Chondrocyte (in vitro differentiated cells): ENCODE results near the gene MIPOL1. TPM values are rescaled to one million over a fixed set of nuclear protein-coding genes. Genes with fewer than 3 reads are reported as not detected.
A peak's percentile ranks its signal among the peaks of the same experiment; 100 is the strongest.

Experiments
- DNase-seq: peaks from one replicate; pipeline ENCODE4 v3.0.0; 2021; ENCODE audit warnings: mixed read lengths, low spot score
- H3K27ac Mint-ChIP-seq: one replicate; pipeline ENCODE4 v1.8.0; 2021; ENCODE audit warnings: mild to moderate bottlenecking, moderate library complexity, mixed read lengths; ENCODE audit not compliant: unreplicated experiment
- H3K27me3 Mint-ChIP-seq: 2 replicates; pipeline ENCODE4 v1.8.0; 2021; ENCODE audit warnings: low read depth, mixed read lengths
- H3K36me3 Mint-ChIP-seq: 2 replicates; pipeline ENCODE4 v1.8.0; 2021; ENCODE audit warnings: low read depth, mixed read lengths
- H3K4me1 Mint-ChIP-seq: 2 replicates; pipeline ENCODE4 v1.8.0; 2021; ENCODE audit warnings: low read depth, mild to moderate bottlenecking, mixed read lengths
- H3K4me3 Mint-ChIP-seq: one replicate; pipeline ENCODE4 v1.8.0; 2021; ENCODE audit warnings: mild to moderate bottlenecking, moderate library complexity, mixed read lengths; ENCODE audit not compliant: unreplicated experiment
- H3K9me3 Mint-ChIP-seq: 2 replicates; pipeline ENCODE4 v1.8.0; 2021; ENCODE audit warnings: low read depth, mixed read lengths
- total RNA-seq: library from RNA; stranded (reverse); gene quantifications from 3 replicates; pipeline ENCODE4 v1.2.1, GENCODE V29; 2021
- TF ChIP-seq, protein P1 (sequence below): fragments of 200-600 bp; sonication (generic); IDR thresholded peaks from 2 replicates; pipeline ENCODE4 v1.5.0; 2021; ENCODE audit warnings: antibody characterized with exemption, mild to moderate bottlenecking, moderate library complexity

MIPOL1 gene
- total RNA-seq, 1 donor from 2014 or later, result 9.8 TPM

DNA sequence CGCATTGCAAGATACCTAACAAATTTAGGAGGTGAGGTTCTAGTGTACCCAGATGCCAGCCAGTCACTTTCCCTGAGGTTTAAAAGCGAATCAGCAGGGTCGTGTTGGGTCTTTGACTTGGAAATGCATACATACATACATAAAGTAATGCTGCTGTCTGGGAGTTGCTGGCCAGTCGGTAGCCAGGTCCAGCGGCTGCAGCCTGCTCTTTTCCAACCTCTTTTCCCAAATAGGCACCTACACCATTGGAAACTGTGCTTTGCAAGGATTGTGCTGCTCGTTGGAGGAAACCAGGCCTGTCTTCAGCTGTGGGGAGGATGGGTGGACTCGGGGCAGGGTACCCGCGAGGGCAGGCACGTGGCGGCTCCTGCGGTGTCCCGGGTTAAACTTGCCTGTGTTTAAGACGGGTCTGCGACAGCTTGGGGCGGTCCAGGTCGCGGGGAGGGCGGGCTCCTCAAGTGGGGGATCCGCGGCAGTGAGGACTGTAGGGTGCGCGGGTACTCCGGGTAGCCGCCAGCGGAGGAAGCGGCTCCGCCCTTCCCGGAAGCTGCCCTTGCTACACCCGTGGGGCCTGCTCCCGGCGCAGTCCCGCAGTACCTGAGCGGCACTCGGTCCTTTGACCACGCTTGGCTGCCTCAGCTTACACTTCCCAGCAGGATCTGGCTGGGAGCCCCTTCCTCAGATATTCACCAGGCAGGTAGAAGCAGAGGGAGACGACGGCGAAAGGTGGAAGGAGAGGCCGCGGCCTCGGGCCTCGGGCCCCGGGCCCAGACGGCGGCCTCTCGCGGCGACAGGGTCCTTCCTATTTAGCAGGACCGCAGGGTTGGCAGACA is 400.4 kb downstream of the MIPOL1 start:
- H3K27me3 Mint-ChIP-seq, result peaks cover 82% of the 10 kb centered on the region
- H3K4me3 Mint-ChIP-seq, result peak overlapping the region; percentile 40
- H3K9me3 Mint-ChIP-seq, result no peaks in the 10 kb centered on the region
- no peak overlapping the region for H3K27ac Mint-ChIP-seq
- TF ChIP-seq, protein P1, sequence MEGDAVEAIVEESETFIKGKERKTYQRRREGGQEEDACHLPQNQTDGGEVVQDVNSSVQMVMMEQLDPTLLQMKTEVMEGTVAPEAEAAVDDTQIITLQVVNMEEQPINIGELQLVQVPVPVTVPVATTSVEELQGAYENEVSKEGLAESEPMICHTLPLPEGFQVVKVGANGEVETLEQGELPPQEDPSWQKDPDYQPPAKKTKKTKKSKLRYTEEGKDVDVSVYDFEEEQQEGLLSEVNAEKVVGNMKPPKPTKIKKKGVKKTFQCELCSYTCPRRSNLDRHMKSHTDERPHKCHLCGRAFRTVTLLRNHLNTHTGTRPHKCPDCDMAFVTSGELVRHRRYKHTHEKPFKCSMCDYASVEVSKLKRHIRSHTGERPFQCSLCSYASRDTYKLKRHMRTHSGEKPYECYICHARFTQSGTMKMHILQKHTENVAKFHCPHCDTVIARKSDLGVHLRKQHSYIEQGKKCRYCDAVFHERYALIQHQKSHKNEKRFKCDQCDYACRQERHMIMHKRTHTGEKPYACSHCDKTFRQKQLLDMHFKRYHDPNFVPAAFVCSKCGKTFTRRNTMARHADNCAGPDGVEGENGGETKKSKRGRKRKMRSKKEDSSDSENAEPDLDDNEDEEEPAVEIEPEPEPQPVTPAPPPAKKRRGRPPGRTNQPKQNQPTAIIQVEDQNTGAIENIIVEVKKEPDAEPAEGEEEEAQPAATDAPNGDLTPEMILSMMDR, result peak; percentile 36
- peaks cover 32% of the 10 kb centered on the region for H3K4me1 Mint-ChIP-seq
- no peak for DNase-seq
- H3K36me3 Mint-ChIP-seq, result no peaks in the 10 kb centered on the region

DNA sequence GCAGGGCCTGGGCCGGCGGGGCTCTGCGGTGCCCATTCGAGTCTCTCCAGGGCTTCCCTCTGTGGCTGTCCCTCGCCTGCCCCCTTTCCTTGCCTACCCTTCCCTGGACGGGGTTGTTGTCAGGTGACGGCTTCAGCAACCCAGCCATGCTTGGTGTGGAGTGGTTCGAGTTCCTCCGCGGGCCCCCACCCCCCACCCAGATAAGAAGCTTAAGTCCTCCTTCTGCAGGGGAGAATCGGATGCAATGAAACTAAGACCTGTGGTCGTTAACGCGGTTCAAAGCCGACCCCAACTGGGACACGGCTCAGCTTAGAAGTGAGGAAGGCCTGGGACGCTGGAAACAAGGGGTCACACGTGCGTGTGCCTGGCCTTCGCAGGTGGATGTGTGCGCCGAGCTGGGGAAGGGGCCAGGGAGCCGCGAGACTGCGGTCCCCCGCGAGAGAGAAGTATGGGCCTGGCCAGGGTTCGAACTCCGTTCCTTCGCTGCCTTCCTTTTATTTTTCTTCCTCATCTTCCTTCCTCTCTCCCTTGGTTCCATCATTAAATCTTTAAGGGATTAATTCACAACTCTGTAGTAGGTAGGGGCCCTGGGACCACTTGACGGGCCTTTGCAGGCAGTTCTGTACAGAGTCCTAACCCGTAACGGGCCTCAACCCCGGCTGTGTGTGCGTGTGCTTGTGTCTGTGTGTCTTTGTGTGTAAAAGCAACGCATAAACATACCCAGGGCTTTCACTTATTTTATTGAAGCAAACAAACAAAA is 401.2 kb downstream of the MIPOL1 start:
- Mint-ChIP-seq H3K27ac (no peak overlapping the region), H3K27me3 (peaks cover 83% of the 10 kb centered on the region), H3K4me3 (peak overlapping the region; percentile 65), H3K4me1 (peaks cover 32% of the 10 kb centered on the region), H3K9me3 (no peaks in the 10 kb centered on the region), H3K36me3 (no peaks in the 10 kb centered on the region)
- TF ChIP-seq, protein P1, result no peak
- DNase-seq, result no peak

DNA sequence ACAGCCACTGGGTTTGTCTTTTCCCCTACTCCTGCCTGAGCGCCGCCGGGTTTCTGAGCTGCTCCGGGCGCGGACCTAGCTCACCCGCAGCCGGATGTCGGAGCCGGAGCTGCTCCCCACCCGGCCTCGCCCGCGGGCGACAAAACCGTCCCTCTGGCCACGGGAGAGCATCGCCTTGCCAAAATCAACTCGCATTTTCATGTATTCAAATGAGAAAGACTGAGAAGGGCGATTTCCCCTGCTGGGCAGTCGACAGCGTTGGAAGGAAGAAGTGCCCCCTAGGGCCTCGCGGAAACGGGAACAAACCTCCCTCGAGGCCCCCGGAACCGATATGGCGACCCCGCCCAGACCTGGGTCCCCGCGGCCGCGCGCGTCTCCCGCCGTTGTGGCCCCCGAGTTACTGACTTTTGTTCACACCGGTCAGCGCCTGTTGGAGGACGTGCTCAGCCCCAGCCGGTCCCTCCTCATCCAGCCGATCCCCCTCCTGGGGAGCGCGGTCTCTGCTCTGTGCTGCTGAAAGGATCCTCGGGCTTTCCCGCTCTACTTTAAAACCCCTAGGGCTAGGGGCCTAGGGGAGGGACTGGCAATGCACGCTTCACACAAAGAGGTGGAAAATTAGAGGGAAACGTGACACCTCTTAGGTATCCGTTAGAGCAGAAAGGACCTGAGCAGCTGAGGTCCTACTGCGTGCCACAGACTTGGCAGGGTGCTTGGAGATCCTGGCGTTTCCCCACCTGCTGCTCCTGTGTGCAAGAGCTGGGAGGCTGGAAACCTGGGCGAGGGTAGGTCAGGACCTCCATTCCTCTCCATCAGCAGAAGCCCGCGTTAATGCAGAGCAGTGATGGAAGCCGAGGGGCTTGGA is 402.0 kb downstream of the MIPOL1 start:
- Mint-ChIP-seq H3K27me3 (peaks cover 86% of the 10 kb centered on the region), H3K27ac (no peak overlapping the region), H3K9me3 (no peaks in the 10 kb centered on the region), H3K4me1 (peaks cover 27% of the 10 kb centered on the region), H3K4me3 (peak overlapping the region; percentile 65), H3K36me3 (no peaks in the 10 kb centered on the region)
- TF ChIP-seq, protein P1, result peak; percentile 20
- DNase-seq, result no peak

DNA sequence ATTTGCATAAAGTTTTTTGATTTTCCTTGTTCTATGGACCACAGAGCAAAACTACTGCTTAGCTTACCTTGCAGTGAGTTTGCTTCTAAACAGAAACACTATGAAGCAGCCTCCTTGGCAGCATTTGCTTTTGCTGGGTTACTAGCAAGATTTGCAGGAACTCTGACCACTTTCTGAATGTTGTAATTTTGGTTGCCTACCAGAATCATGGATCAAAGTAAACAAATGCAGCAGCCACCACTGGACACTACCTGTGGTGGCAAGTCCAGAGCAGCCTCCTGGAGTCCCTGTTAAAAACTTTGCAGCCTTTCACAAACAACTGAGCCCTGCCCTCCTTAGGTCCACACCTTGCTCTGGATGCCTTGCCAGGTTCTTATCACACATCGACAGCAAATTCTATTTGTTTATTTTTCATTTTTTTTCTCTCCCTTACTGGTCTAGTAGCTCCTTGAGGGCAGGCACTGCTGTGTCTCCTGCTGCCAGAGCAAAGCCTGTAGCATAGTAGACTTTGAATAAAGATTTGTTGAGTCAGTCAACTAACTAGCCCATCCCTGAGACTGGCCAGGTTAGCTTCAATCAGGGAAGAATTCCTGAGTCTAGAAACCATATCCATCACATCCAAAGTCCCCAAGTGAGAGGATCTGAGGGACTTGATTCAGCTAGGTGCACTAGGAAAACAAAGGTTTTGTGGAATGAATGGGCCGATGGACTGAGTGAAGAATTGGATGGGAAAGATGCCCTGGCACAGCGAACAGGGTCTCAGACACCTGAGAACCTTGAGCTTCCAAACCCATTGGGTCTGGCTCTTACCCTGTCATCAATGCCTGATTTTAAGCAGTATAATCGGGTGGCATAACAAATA is 403.4 kb downstream of the MIPOL1 start:
- Mint-ChIP-seq H3K27ac (no peak overlapping the region), H3K4me1 (peaks cover 21% of the 10 kb centered on the region), H3K9me3 (no peaks in the 10 kb centered on the region), H3K4me3 (no peak overlapping the region), H3K36me3 (no peaks in the 10 kb centered on the region), H3K27me3 (peaks cover 92% of the 10 kb centered on the region)
- DNase-seq, result no peak
- TF ChIP-seq, protein P1, result no peak
